Tibial nerve (tissue), 4 donors: ENCODE results near the gene RAB17. TPM values are rescaled to one million over a fixed set of nuclear protein-coding genes. Genes with fewer than 3 reads are reported as not detected.

ENCODE experiments used
- DNase-seq, 2 donors: peaks; one replicate each; pipeline ENCODE4 v3.0.0-alpha.2; 2019; ENCODE audit warnings: low spot score in 2 of 2
- H3K27ac ChIP-seq, 4 donors: fragments of 200-600 bp; sonication (generic) in 3 of 4; one replicate each; pipeline ENCODE4 v1.5.1; 2017 to 2019; ENCODE audit warnings: mild to moderate bottlenecking in 1 of 4
- H3K27me3 ChIP-seq, 2 donors: fragments of 200-600 bp; sonication (generic) in 1 of 2; one replicate each; pipeline versions ENCODE4 v1.5.1 to v1.6.0; 2017 to 2019
- H3K36me3 ChIP-seq, 3 donors: fragments of 200-600 bp; sonication (generic); one replicate each; pipeline ENCODE4 v1.5.1; 2018 to 2019
- H3K4me1 ChIP-seq, 4 donors: fragments of 200-600 bp; sonication (generic) in 3 of 4; one replicate each; pipeline ENCODE4 v1.5.1; 2017 to 2019
- H3K4me3 ChIP-seq, 4 donors: fragments of 200-600 bp; sonication (generic) in 3 of 4; one replicate each; pipeline ENCODE4 v1.5.1; 2017 to 2019; ENCODE audit warnings: mild to moderate bottlenecking in 1 of 4, moderate library complexity in 1 of 4
- H3K9me3 ChIP-seq, 4 donors: fragments of 200-600 bp; sonication (generic) in 3 of 4; one replicate each; pipeline ENCODE4 v1.5.1; 2017 to 2019
- CTCF ChIP-seq, 5 experiments: fragments of 200-600 bp in 3 of 5; fragments of 450-650 bp in 2 of 5; sonication (generic) in 3 of 5; IDR thresholded peaks; one replicate each; pipeline ENCODE4 v1.5.1; 2016 to 2019; ENCODE audit warnings: antibody characterized with exemption in 5 of 5, mild to moderate bottlenecking in 3 of 5, moderate library complexity in 2 of 5
- EP300 ChIP-seq, 2 donors: sonication (generic); formaldehyde crosslinking; IDR thresholded peaks; one replicate each; pipeline ENCODE4 v1.6.1; 2017; ENCODE audit warnings: antibody characterized with exemption in 2 of 2, mild to moderate bottlenecking in 1 of 2
- POLR2A ChIP-seq, 2 donors: fragments of 450-650 bp; IDR thresholded peaks; one replicate each; pipeline ENCODE4 v1.6.1; 2017; ENCODE audit warnings: antibody characterized with exemption in 2 of 2, mild to moderate bottlenecking in 2 of 2, moderate library complexity in 2 of 2
- WGBS, 2 donors: methylation state at CpG; one replicate each; pipeline ENCODE4 v1.1.5; 2018; 5-methylcytosine and 5-hydroxymethylcytosine counted together
- total RNA-seq, 4 donors: library from RNA; depleted of rRNA; stranded (reverse); fragments of >200 nt; gene quantifications; one replicate each; pipeline ENCODE4 v1.1.0, GENCODE V29; 2016

Gene RAB17
- total RNA-seq, 4 donors from 2014 or later, result 0.63 to 2.1 TPM; not detected in 2

GRCh38 chr2:237594514-237594871, 4.0 kb upstream of the RAB17 start:
- Histone ChIP-seq H3K4me3 (no peak overlapping the region), H3K27ac (no peak overlapping the region), H3K4me1 (peaks cover 0 to 16% (median 5%) of the 10 kb centered on the region in 4 donors), H3K36me3 (no peaks in the 10 kb centered on the region), H3K27me3 (no peaks in the 10 kb centered on the region), H3K9me3 (no peaks in the 10 kb centered on the region)
- no peak for DNase-seq
- no peak for TF ChIP-seq EP300 (IDR thresholded peaks at IDR 0.05)
- 64 to 66% methylated on average over 5 of the region's 5 CpGs for WGBS, 2 donors

GRCh38 chr2:237593596-237594320, 3.2 kb upstream of the RAB17 start:
- no peak for TF ChIP-seq CTCF (IDR thresholded peaks at IDR 0.05)
- TF ChIP-seq EP300 (IDR thresholded peaks at IDR 0.05), result no peak
- TF ChIP-seq POLR2A (IDR thresholded peaks at IDR 0.05), result no peak
- Histone ChIP-seq H3K9me3 (no peaks in the 10 kb centered on the region), H3K27ac (no peak overlapping the region), H3K4me3 (no peak overlapping the region), H3K4me1 (peaks cover 0 to 16% (median 5%) of the 10 kb centered on the region in 4 donors), H3K36me3 (no peaks in the 10 kb centered on the region), H3K27me3 (no peaks in the 10 kb centered on the region)
- no peak for DNase-seq
- WGBS, 2 donors, result 86 to 90% methylated on average over 16 of the region's 17 CpGs

DNA sequence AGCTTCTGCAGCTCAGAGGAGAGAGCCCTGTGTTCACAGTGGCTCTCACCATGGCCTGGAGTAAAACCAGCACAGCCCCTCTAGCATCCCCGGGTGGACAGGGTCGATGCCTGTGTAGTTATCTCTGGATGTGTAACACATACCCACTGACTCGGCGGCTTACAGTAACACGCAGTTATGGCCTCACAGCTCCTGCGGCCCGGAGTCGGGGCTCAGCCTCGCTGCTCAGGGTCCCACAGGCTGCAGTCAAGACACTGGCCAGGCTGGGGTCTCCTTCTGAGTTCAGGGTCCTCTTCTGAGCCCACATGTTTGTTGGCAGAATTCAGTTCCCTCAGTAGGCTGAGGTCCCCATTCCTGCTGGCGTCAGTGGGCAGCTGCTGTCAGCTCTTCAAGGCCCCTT, 2.5 kb upstream of the RAB17 start:
- 89 to 91% methylated on average over 10 of the region's 10 CpGs for WGBS, 2 donors
- Histone ChIP-seq H3K9me3 (peaks cover 0 to 3% (median 0%) of the 10 kb centered on the region in 4 donors), H3K4me3 (no peak overlapping the region), H3K36me3 (no peaks in the 10 kb centered on the region), H3K4me1 (peaks cover 0 to 16% (median 5%) of the 10 kb centered on the region in 4 donors), H3K27me3 (no peaks in the 10 kb centered on the region), H3K27ac (no peak overlapping the region)
- DNase-seq, result no peak
- TF ChIP-seq POLR2A (IDR thresholded peaks at IDR 0.05) (no peak), CTCF (IDR thresholded peaks at IDR 0.05) (no peak), EP300 (IDR thresholded peaks at IDR 0.05) (no peak)

DNA sequence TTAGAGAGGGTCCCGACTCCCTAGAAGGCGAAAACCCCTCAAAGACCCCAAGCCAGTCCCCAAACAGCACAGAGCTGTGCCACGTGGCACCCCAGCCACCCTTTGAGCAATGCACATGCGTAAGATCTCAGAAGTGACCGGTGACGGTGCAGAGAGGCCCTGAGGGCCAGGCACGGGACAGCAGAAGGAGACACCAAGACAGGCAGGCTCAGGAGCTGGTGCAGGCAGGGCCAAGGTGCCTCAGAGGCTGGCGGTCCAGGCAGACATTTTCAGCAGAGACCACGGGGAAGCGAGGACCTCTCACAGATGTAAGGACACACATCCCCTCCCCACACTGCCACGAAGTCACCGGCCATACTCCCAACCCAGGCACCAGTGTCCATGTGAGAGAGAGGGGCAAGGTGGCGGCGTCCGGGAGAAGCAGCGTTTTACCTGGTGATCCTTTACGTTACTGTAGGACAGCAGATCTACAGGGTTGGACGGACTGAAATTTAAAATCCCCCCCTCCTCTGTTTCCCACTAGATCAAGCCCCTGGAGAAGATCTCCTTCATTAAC, 2.0 kb upstream of the RAB17 start:
- H3K4me3 ChIP-seq, result no peak overlapping the region
- H3K9me3 ChIP-seq, result peaks cover 0 to 6% (median 0%) of the 10 kb centered on the region in 4 donors
- no peak overlapping the region for H3K27ac ChIP-seq
- H3K27me3 ChIP-seq, result no peaks in the 10 kb centered on the region
- 90 to 93% methylated on average over 18 of the region's 18 CpGs for WGBS, 2 donors
- no peak for DNase-seq
- H3K36me3 ChIP-seq, result no peaks in the 10 kb centered on the region
- TF ChIP-seq POLR2A (IDR thresholded peaks at IDR 0.05), result no peak
- no peak for TF ChIP-seq CTCF (IDR thresholded peaks at IDR 0.05)
- TF ChIP-seq EP300 (IDR thresholded peaks at IDR 0.05), result no peak
- peaks cover 0 to 16% (median 5%) of the 10 kb centered on the region in 4 donors for H3K4me1 ChIP-seq

- Histone ChIP-seq H3K36me3 (no peaks in the 10 kb centered on the region), H3K27me3 (no peaks in the 10 kb centered on the region), H3K9me3 (peaks cover 0 to 6% (median 0%) of the 10 kb centered on the region in 4 donors), H3K27ac (peak overlapping the region in 3 of 4 donors; percentile 5 to 44 (median 32)), H3K4me1 (peaks cover 0 to 16% (median 5%) of the 10 kb centered on the region in 4 donors), H3K4me3 (peak overlapping the region in 1 of 4 donors; percentile 9)
- TF ChIP-seq POLR2A (IDR thresholded peaks at IDR 0.05), result no peak
- TF ChIP-seq EP300 (IDR thresholded peaks at IDR 0.05), result peak in 1 of 2 donors; percentile 26
- no peak for DNase-seq
- WGBS, 2 donors, result 46 to 56% methylated on average over 19 of the region's 19 CpGs
Measured at GRCh38 chr2:237591141-237591881, 777 bp upstream of the RAB17 start.
